Right renal cortex interstitium (tissue), 3 donors: ENCODE results near the gene AGAP1. TPM values are rescaled to one million over a fixed set of nuclear protein-coding genes. Genes with fewer than 3 reads are reported as not detected.

ENCODE experiments used
- DNase-seq, 3 donors: peaks; one replicate each; pipeline ENCODE4 v3.0.0-alpha.2; 2013; ENCODE audit warnings: low read depth in 3 of 3, low spot score in 2 of 3
- polyA plus RNA-seq, 3 donors: library from polyadenylated mRNA; unstranded; fragments of 120-200 nt; gene quantifications; one replicate each; pipeline ENCODE4 v1.2.1, GENCODE V29; 2013; ENCODE audit not compliant: insufficient read length in 3 of 3

AGAP1 gene
- polyA plus RNA-seq, 3 donors = 18.0 to 22.6 (median 21.2) TPM

GRCh38 chr2:236034974-236035373 lies 541.1 kb downstream of the AGAP1 start:
- DNase-seq = no peak

- no peak for DNase-seq
Measured at GRCh38 chr2:236036045-236036444, 542.2 kb downstream of the AGAP1 start.

DNA sequence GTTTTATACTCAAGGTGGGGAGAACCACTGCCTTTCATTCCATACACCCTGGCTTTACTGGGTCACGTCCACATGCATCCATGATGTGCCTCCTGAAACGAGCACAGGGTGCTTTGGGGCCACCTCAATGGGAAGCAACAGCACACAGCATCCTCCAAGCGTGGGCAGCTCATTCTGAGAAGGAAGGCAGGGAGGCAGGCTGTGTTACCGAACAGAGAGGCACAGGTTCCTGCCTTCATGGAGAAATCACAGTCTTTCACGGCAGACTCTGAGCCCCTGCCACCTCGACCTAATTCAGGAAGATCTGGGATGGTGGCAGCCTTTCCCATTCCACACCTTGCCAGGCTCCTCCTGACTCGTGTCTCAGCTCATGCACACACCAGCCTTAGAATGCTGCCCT lies 544.3 kb downstream of the AGAP1 start:
- no peak for DNase-seq

GRCh38 chr2:236040600-236041328 lies 546.9 kb downstream of the AGAP1 start:
- no peak for DNase-seq

DNA sequence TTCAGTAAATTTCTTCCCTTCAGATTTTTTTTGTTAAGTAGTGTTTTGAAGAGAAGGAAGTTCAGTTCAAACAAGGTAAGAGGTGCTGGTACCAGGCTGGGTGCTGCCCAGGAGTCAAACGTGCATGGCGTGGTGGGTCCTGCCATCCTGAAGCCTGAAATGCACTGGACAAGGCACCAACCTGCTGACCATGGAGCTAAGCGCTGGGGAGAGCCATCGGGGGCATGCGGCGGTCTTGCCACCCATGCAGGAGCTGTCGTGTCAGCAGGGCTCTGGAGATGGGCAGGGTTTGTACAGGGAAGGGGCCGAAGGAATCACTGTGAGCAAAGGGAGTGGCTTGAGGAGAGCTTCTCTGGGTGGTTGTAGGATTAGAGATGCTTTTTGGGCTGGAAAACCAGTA lies 547.8 kb downstream of the AGAP1 start:
- DNase-seq = no peak

GRCh38 chr2:236042087-236042486 lies 548.2 kb downstream of the AGAP1 start:
- no peak for DNase-seq

GRCh38 chr2:236044191-236044590 lies 550.3 kb downstream of the AGAP1 start:
- no peak for DNase-seq

DNA sequence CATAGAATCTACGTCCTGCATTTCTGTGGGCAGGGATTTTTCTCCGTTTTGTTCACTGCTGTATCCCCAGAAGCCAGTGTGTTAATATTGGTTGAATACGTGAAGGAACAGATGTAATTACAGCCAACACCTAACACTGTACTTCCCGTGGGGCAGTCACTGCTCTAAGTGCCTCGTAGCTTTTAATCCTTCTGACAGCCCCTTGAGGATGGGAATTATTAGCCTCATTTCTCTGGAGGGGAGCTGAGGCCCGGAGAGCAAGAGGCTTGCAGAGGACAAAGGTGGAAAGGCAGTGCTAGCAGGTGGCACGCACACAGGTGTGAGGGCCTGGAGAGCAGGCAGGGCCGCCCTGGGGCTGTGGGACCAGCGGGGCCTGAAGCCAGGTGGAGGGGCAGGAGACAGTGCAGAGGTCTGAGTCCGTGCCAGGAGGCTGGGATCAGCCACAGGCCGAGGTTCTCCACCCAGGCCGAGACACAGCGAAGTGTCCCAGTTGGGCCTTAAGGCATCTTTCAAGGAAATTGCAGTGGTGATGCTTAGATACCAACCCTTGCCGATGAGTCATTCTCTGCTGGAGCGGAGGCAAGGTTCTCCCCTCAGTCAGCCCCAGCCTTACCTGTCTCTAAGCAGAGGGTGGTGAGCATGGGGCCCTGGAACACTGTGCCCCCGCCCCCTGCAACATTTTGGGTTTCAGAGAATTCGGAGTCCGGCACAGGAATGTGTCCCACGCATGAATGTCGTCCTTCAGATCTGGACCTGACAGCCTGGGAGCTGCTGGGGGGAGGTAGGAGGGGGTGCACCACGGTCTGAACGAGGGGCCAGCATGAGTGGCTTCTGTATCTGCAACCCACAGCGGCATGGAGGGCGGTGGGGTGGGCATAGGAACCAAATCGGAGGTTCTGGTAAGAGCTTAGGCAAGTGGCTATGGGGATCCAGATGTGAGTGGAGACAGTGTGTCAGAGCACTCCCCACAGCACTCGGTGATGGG lies 551.7 kb downstream of the AGAP1 start:
- no peak for DNase-seq

DNA sequence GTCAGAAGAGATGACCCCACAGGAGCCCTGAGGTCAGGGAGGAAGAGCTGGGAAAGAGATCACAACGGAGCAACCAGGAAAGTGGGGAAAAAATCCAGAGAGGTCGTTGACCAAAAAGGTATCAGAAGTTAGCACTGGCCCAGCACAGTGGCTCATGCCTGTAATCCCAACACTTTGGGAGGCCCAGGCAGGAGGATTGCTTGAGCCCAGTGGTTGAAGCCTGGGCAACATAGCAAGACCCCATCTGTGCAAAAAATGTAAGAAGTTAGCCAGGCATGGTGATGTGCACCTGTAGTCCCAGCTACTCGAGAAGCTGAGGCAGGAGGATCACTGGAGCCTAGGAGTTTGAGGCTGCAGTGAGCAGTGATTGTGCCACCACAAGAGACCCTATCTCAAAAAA lies 552.9 kb downstream of the AGAP1 start:
- DNase-seq = no peak

DNA sequence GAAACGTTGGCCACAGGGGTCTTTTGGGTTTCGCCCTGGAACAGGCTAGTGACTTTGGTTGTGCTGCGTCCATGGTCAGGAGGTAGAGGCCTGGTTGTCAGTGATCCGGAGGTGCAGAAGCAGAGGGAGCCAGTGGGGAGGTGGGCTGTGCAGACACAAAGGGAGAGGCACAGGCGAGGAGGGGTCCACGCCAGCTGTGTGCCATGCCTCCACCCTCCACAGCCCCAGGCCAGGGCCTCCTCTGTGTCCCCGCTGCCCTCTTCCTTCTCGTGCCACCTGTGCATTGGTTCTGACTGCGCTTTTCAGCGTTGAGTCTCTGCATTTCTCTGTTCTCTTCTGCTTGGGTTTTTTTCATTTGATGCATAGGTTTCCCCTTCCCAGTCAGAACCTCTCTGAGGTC lies 553.3 kb downstream of the AGAP1 start:
- DNase-seq = no peak

GRCh38 chr2:236047886-236048540 lies 554.2 kb downstream of the AGAP1 start:
- DNase-seq = no peak

- DNase-seq = no peak
Measured at GRCh38 chr2:236049981-236050380, 556.1 kb downstream of the AGAP1 start.

DNA sequence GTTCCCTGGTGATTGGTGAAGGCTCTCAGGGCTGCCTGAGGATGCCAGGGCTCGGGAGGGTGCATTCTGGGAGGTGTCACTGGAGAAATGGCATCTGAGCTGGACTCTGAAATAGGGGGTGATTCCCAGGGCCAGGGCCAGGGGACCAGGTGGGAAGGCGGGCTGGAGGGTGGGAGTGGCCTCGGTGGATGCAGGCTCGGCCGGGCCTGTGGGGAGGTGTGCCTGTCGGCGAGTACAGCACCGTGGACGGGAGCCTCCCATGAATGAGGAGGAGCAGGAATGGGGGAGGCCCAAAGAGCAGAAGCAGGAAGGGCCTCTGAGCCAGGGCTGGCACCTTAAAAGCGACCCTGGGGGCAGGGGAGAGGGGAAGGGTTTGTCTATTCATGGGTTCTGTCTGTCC lies 557.5 kb downstream of the AGAP1 start:
- no peak for DNase-seq

DNA sequence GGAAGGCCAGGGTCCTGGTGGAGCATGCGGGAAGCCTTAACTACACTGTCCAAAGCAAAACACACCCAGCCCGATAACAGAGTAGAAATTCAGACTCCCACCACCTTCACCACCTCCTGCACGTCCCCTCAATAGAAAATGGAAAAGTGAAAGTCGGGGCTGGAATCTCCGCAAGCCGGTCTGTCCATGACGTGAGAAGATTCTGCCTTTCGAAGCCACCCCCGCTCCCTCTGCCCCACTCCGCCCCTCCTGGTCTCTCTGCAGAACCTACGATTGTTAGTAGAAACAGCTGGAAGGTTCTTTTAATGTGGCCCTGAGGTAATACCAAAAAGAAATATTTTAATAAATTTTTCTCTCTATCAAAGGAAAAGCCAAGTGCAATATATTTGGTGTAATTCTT lies 558.0 kb downstream of the AGAP1 start:
- DNase-seq = no peak

GRCh38 chr2:236052206-236052605 lies 558.4 kb downstream of the AGAP1 start:
- no peak for DNase-seq

- no peak for DNase-seq
Measured at GRCh38 chr2:236052926-236053821, 559.3 kb downstream of the AGAP1 start.

DNA sequence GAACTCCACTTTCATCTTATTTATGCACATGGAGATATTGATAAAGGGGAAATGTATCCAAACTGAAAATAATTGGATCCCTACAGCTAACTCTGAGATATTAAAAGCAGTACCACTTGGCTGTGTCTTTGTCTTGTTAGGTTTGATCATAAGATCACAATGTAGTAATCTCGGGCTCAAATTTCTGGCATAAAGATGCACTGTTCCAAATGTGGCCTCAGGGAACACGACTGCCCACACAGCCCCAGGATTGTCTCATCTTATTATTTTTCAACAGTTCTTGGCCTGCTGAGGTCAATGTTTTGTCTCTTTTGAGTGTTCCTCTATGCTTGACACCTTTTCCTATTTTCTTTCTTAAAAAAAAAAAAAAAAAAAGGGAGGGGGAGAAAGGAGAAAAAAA lies 560.3 kb downstream of the AGAP1 start:
- no peak for DNase-seq

- DNase-seq = no peak
Measured at GRCh38 chr2:236054621-236055305, 560.9 kb downstream of the AGAP1 start.

GRCh38 chr2:236055471-236055870 lies 561.6 kb downstream of the AGAP1 start:
- DNase-seq = no peak

DNA sequence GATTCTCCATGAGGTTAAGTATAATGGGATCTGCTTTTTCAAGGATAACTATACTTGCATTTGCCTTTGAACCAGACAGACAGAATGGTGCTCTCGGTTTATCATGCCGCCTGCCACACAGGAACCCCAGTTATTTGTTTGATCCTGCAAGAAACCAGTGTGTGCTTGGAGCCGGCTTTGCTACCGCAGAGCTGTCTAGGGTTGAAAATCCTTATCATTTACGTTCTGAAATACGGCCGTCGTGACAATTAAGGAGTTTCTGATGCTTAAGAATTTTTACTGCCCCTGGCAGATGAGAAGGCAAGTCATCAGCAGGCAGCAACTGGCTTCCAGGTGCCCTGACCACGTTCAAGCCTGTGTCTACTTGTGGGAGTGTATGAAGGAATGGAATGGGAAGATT lies 562.3 kb downstream of the AGAP1 start:
- no peak for DNase-seq
